ENCODE measurements around the gene TMOD4. TPM values are rescaled to one million over a fixed set of nuclear protein-coding genes. Genes with fewer than 3 reads are reported as not detected.

The TMOD4 gene
- polyA plus RNA-seq, 4 donors: 0.19 to 1.9 (median 0.38) TPM; not detected in 1

DNA sequence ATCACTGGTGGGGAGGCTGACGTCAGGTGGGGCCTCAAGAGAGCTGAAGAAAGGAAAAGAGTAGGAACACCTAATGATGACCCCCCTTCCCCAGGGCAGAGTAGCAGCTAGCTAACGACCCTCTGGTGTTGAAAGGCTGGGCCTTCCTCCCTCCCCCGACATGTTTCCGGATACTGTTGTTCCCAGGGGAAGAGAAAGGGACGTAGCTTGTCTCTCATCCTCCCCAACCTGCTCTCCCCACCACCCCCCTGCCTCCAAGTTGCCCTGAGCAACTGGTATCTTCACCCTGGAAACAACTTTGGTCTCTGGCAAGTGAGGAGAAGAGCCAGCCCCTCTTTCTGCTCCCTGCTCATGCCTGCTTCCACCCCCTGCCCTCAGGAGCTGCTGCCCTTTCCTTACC lies 31.8 kb downstream of the TMOD4 start:
- peaks cover 0 to 20% (median 3%) of the 10 kb centered on the region in 3 donors for H3K4me1 ChIP-seq (ENCODE audit: control insufficient read depth in 3 of 3, insufficient read depth in 2 of 3, low read depth in 1 of 3, low read length in 2 of 3)
- FAIRE-seq (no peak), DNase-seq (no peak)
- 66 to 78% (median 73%) methylated on average over 3 to 5 of the region's 5 CpGs for WGBS, 3 donors
- peaks cover 0 to 28% (median 0%) of the 10 kb centered on the region in 3 donors for H3K36me3 ChIP-seq (ENCODE audit: control insufficient read depth in 3 of 3, insufficient read depth in 2 of 3, low read depth in 1 of 3, low read length in 3 of 3)
- no peak overlapping the region for H3K4me3 ChIP-seq (ENCODE audit: low read depth in 1 of 3, low read length in 3 of 3)
- no peak overlapping the region for H3K27ac ChIP-seq (ENCODE audit: low read depth in 1 of 3, low read length in 2 of 3)
- H3K9me3 ChIP-seq (ENCODE audit: control insufficient read depth in 2 of 2, insufficient read depth in 1 of 2, low read depth in 1 of 2, low read length in 1 of 2): no peaks in the 10 kb centered on the region
- H3K27me3 ChIP-seq (ENCODE audit: control insufficient read depth in 3 of 3, insufficient read depth in 3 of 3, low read length in 3 of 3): peaks cover 0 to 7% (median 0%) of the 10 kb centered on the region in 3 donors

DNA sequence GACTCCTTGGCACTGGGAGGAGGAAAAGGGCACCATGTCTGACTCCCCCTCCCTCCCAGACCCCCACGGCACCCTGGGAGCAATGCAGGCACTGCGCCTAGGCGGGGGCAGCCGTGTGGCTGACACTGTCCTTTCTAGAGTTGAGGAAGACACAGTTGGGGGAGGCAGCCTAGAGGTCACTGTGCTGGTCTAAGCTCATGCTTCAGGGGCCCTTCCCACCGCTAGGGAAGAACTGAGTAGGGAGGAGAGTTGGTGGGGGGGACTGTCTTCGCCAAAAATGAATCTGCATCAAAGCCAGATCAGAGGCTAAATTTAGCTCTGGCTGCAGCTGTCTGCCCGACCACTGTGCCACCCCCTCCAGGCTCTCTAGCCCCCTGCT lies 32.7 kb downstream of the TMOD4 start:
- Histone ChIP-seq H3K27me3 (ENCODE audit: control insufficient read depth in 3 of 3, insufficient read depth in 3 of 3, low read length in 3 of 3) (peaks cover 0 to 7% (median 0%) of the 10 kb centered on the region in 3 donors), H3K36me3 (ENCODE audit: control insufficient read depth in 3 of 3, insufficient read depth in 2 of 3, low read depth in 1 of 3, low read length in 3 of 3) (peaks cover 0 to 37% (median 0%) of the 10 kb centered on the region in 3 donors), H3K9me3 (ENCODE audit: control insufficient read depth in 2 of 2, insufficient read depth in 1 of 2, low read depth in 1 of 2, low read length in 1 of 2) (no peaks in the 10 kb centered on the region), H3K4me3 (ENCODE audit: low read depth in 1 of 3, low read length in 3 of 3) (no peak overlapping the region), H3K4me1 (ENCODE audit: control insufficient read depth in 3 of 3, insufficient read depth in 2 of 3, low read depth in 1 of 3, low read length in 2 of 3) (peaks cover 0 to 20% (median 3%) of the 10 kb centered on the region in 3 donors), H3K27ac (ENCODE audit: low read depth in 1 of 3, low read length in 2 of 3) (no peak overlapping the region)
- FAIRE-seq: no peak
- no peak for DNase-seq
- WGBS, 3 donors: 71 to 85% (median 80%) methylated on average over 7 of the region's 7 CpGs

DNA sequence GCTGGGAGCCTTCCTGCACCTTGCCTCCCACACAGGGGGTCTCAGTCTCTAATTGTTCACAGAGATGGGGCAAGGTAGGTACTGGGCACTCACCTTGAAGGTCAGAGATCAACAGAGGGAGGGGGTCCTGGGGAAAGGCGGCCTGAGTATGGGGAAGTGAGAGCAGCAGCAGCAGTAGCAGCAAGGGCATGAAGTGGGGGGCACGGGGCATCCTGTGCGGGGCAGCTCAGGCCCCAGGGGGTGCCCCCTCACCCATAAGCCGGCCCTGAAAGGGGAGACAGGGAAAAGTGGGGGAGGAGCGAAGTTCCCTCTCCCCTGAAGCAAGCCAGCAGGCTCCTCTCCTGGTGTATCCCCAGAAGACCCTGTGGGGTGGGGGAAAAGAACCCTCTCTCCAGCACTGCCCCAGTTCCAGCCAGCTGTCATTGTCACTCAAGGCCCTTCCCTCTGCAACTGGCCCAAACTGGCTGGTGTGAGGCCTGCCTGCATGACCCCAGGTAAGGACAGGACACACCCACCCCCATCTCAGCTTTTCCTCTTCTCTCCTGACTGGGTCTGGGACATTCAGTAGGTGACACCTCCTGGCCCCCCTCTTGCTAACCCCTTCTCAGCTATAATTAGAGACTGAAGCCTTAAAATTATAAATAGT lies 33.2 kb downstream of the TMOD4 start:
- H3K36me3 ChIP-seq (ENCODE audit: control insufficient read depth in 3 of 3, insufficient read depth in 2 of 3, low read depth in 1 of 3, low read length in 3 of 3): peaks cover 0 to 42% (median 0%) of the 10 kb centered on the region in 3 donors
- FAIRE-seq (no peak), DNase-seq (no peak)
- no peaks in the 10 kb centered on the region for H3K9me3 ChIP-seq (ENCODE audit: control insufficient read depth in 2 of 2, insufficient read depth in 1 of 2, low read depth in 1 of 2, low read length in 1 of 2)
- H3K27ac ChIP-seq (ENCODE audit: low read depth in 1 of 3, low read length in 2 of 3): no peak overlapping the region
- peaks cover 0 to 7% (median 0%) of the 10 kb centered on the region in 3 donors for H3K27me3 ChIP-seq (ENCODE audit: control insufficient read depth in 3 of 3, insufficient read depth in 3 of 3, low read length in 3 of 3)
- 83 to 87% (median 84%) methylated on average over 4 to 5 of the region's 5 CpGs for WGBS, 3 donors
- no peak overlapping the region for H3K4me3 ChIP-seq (ENCODE audit: low read depth in 1 of 3, low read length in 3 of 3)
- peaks cover 0 to 17% (median 3%) of the 10 kb centered on the region in 3 donors for H3K4me1 ChIP-seq (ENCODE audit: control insufficient read depth in 3 of 3, insufficient read depth in 2 of 3, low read depth in 1 of 3, low read length in 2 of 3)

DNA sequence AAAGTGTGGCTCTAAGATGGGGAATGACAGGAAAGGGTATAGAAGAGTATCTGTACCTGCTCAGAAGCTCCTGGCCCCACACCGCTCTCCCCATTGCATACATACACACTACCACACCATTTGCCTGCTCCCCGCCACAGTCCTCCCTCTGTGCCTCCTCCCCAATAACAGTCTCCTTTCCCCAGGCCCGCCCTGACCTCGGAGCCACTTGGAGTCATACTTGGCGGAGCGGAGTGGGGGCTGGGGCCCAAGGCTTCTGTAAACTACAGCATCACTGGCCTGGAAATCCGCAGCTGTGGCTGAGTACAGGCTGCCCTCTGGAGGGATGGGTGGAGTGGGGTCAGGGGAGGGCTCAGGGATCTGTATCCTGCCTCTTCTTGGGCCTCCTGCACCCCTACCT lies 38.0 kb downstream of the TMOD4 start:
- no peak overlapping the region for H3K27ac ChIP-seq (ENCODE audit: low read depth in 1 of 3, low read length in 2 of 3)
- H3K36me3 ChIP-seq (ENCODE audit: control insufficient read depth in 3 of 3, insufficient read depth in 2 of 3, low read depth in 1 of 3, low read length in 3 of 3): peaks cover 0 to 75% (median 0%) of the 10 kb centered on the region in 3 donors
- H3K9me3 ChIP-seq (ENCODE audit: control insufficient read depth in 2 of 2, insufficient read depth in 1 of 2, low read depth in 1 of 2, low read length in 1 of 2): no peaks in the 10 kb centered on the region
- peaks cover 0 to 5% (median 0%) of the 10 kb centered on the region in 3 donors for H3K27me3 ChIP-seq (ENCODE audit: control insufficient read depth in 3 of 3, insufficient read depth in 3 of 3, low read length in 3 of 3)
- FAIRE-seq (no peak), DNase-seq (no peak)
- 90 to 96% (median 95%) methylated on average over 7 of the region's 7 CpGs for WGBS, 3 donors
- H3K4me3 ChIP-seq (ENCODE audit: low read depth in 1 of 3, low read length in 3 of 3): no peak overlapping the region
- H3K4me1 ChIP-seq (ENCODE audit: control insufficient read depth in 3 of 3, insufficient read depth in 2 of 3, low read depth in 1 of 3, low read length in 2 of 3): no peaks in the 10 kb centered on the region

DNA sequence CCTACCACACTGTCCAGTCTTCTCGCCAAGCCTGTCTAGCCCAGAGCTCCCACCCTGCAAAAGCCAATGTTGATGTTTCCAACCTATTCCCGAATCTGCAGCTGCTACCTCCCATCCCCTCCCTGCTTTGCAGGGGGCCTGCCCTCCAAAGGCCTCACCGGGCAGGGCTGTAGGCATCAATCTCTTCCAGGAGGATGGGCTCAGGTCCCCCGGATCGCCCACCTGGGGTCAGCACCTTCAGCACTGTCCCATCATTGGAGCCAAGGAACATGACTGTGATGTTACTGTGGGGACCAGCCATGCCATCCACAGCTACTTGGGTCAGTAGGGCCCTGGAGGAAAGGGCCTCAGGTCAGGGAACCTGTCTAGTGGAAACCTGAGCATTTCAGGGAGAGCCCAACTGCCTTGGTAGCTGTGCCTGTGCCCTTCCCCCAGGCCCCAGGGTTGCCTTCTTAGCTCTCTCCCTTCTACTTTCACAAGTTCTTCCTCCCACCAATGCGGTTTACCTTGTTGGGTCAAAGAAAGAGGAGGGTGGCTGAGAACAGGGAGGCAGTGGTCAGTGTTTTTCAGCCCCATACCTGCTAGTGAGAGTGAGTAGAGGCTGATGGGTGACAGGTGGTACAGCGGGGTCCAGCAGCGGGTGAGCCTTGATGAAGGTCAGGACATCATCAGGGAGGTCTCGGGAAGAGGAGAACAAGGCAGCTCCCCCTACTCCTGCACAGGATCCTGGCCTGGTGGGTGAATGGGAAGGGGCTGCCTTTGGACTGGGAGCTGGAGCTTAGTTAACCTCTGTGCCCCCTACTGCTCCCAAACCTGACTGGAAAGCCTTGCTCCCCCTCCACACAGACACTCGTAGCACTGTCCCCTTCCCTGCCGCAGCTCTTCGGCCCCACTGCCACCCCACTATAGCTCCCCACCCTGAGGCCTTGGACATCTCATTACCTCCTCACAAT lies 40.1 kb downstream of the TMOD4 start:
- Histone ChIP-seq H3K36me3 (ENCODE audit: control insufficient read depth in 3 of 3, insufficient read depth in 2 of 3, low read depth in 1 of 3, low read length in 3 of 3) (peaks cover 0 to 66% (median 0%) of the 10 kb centered on the region in 3 donors), H3K4me1 (ENCODE audit: control insufficient read depth in 3 of 3, insufficient read depth in 2 of 3, low read depth in 1 of 3, low read length in 2 of 3) (peaks cover 0 to 8% (median 3%) of the 10 kb centered on the region in 3 donors), H3K27ac (ENCODE audit: low read depth in 1 of 3, low read length in 2 of 3) (no peak overlapping the region), H3K4me3 (ENCODE audit: low read depth in 1 of 3, low read length in 3 of 3) (no peak overlapping the region), H3K27me3 (ENCODE audit: control insufficient read depth in 3 of 3, insufficient read depth in 3 of 3, low read length in 3 of 3) (peaks cover 0 to 19% (median 0%) of the 10 kb centered on the region in 3 donors), H3K9me3 (ENCODE audit: control insufficient read depth in 2 of 2, insufficient read depth in 1 of 2, low read depth in 1 of 2, low read length in 1 of 2) (no peaks in the 10 kb centered on the region)
- WGBS, 3 donors: 82 to 93% (median 89%) methylated on average over 12 of the region's 12 CpGs
- DNase-seq (no peak), FAIRE-seq (no peak)

DNA sequence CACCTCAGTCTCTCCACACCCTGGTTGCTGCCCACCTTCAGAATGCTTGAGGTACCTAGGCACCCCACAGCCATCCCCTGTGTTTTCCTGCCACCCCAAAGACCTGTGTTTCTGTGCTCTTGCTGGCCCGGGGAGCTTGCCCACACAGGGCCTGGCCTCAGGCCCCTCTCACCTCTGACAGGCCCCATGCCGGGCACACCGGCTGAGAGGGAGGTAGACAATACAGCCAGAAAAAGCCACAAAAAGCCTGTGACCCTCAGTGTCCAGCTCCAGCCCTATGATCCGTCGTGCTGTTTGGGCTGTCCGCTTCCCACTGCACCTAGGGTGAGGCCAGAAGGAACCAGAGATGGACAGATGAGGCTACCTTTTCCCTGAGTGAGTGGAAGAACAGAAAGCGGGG lies 40.8 kb downstream of the TMOD4 start:
- peaks cover 0 to 10% (median 3%) of the 10 kb centered on the region in 3 donors for H3K4me1 ChIP-seq (ENCODE audit: control insufficient read depth in 3 of 3, insufficient read depth in 2 of 3, low read depth in 1 of 3, low read length in 2 of 3)
- DNase-seq (no peak), FAIRE-seq (no peak)
- WGBS, 3 donors: 94 to 98% (median 97%) methylated on average over 7 of the region's 7 CpGs
- H3K27me3 ChIP-seq (ENCODE audit: control insufficient read depth in 3 of 3, insufficient read depth in 3 of 3, low read length in 3 of 3): peaks cover 0 to 21% (median 0%) of the 10 kb centered on the region in 3 donors
- no peaks in the 10 kb centered on the region for H3K9me3 ChIP-seq (ENCODE audit: control insufficient read depth in 2 of 2, insufficient read depth in 1 of 2, low read depth in 1 of 2, low read length in 1 of 2)
- no peak overlapping the region for H3K27ac ChIP-seq (ENCODE audit: low read depth in 1 of 3, low read length in 2 of 3)
- H3K4me3 ChIP-seq (ENCODE audit: low read depth in 1 of 3, low read length in 3 of 3): no peak overlapping the region
- H3K36me3 ChIP-seq (ENCODE audit: control insufficient read depth in 3 of 3, insufficient read depth in 2 of 3, low read depth in 1 of 3, low read length in 3 of 3): peaks cover 0 to 64% (median 0%) of the 10 kb centered on the region in 3 donors

DNA sequence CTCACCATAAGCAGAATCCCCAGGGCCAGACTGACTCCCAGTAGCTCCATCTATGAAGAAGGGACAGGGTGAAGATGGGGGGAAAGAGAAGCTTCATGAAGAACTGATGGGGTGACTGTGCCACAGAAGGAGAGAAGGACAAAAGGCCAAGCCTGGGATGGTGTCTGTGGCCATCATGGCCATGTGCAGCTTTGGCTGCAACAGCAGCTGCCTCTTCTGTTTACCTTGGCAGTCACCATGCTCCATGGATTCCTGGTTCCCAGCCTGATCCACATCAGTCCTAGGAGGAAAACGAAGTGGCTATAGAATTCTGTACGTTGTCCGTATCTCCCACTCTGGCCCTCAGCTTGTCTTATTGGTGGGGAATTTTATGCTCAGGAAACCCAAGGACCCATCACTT lies 41.4 kb downstream of the TMOD4 start:
- H3K27ac ChIP-seq (ENCODE audit: low read depth in 1 of 3, low read length in 2 of 3): no peak overlapping the region
- 73 to 85% (median 76%) methylated on average over 3 of the region's 3 CpGs for WGBS, 3 donors
- DNase-seq (no peak), FAIRE-seq (no peak)
- H3K27me3 ChIP-seq (ENCODE audit: control insufficient read depth in 3 of 3, insufficient read depth in 3 of 3, low read length in 3 of 3): peaks cover 0 to 21% (median 0%) of the 10 kb centered on the region in 3 donors
- peaks cover 0 to 58% (median 0%) of the 10 kb centered on the region in 3 donors for H3K36me3 ChIP-seq (ENCODE audit: control insufficient read depth in 3 of 3, insufficient read depth in 2 of 3, low read depth in 1 of 3, low read length in 3 of 3)
- peaks cover 0 to 10% (median 3%) of the 10 kb centered on the region in 3 donors for H3K4me1 ChIP-seq (ENCODE audit: control insufficient read depth in 3 of 3, insufficient read depth in 2 of 3, low read depth in 1 of 3, low read length in 2 of 3)
- no peak overlapping the region for H3K4me3 ChIP-seq (ENCODE audit: low read depth in 1 of 3, low read length in 3 of 3)
- H3K9me3 ChIP-seq (ENCODE audit: control insufficient read depth in 2 of 2, insufficient read depth in 1 of 2, low read depth in 1 of 2, low read length in 1 of 2): no peaks in the 10 kb centered on the region

DNA sequence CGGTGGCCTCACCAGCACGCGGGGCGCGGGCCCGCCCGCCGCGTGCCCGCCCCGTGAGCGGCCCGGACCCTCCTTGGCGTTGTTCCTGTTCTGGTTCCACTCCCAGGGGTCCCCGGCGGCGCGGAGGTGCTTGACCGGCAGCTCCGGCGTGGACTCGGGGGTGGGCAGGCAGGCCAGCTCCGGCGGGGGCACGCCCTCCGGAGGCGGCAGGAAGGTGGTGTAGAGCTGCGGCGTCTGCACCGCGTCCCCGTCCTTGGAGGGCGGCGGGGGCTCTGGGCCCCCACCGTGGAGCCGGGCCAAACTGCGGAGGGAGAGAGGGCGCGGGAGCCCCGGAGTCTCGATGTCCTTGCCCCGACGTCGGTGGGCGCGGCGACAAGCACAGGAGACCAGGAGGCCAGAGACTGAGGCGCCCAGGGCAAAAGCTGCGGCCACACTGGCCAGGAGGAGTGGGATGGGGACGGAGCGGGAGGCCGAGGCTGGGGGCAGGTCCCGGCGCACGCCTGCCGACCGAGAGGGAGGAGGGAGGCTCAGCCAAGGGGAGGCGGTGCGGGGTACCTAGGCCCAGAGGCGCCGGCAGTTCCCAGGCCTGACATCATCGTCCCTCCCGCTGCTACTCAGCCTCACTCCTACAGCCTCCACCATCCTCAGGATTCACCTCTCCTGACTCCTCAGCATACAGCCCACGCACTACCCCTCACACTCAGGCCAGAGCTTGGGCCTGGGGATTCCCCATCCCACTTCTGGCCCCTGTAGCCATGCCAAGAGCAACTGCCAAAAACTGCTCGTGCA lies 42.6 kb downstream of the TMOD4 start:
- Histone ChIP-seq H3K36me3 (ENCODE audit: control insufficient read depth in 3 of 3, insufficient read depth in 2 of 3, low read depth in 1 of 3, low read length in 3 of 3) (peaks cover 0 to 48% (median 0%) of the 10 kb centered on the region in 3 donors), H3K4me3 (ENCODE audit: low read depth in 1 of 3, low read length in 3 of 3) (no peak overlapping the region), H3K27ac (ENCODE audit: low read depth in 1 of 3, low read length in 2 of 3) (no peak overlapping the region), H3K9me3 (ENCODE audit: control insufficient read depth in 2 of 2, insufficient read depth in 1 of 2, low read depth in 1 of 2, low read length in 1 of 2) (no peaks in the 10 kb centered on the region), H3K4me1 (ENCODE audit: control insufficient read depth in 3 of 3, insufficient read depth in 2 of 3, low read depth in 1 of 3, low read length in 2 of 3) (peaks cover 0 to 10% (median 3%) of the 10 kb centered on the region in 3 donors), H3K27me3 (ENCODE audit: control insufficient read depth in 3 of 3, insufficient read depth in 3 of 3, low read length in 3 of 3) (peaks cover 0 to 21% (median 0%) of the 10 kb centered on the region in 3 donors)
- WGBS, 3 donors: 82 to 93% (median 88%) methylated on average over 37 to 65 of the region's 65 CpGs
- FAIRE-seq: no peak
- no peak for DNase-seq
